Kidney (tissue), 14 donors: Measurements from ENCODE around the gene C6orf118. TPM values are rescaled to one million over a fixed set of nuclear protein-coding genes. Genes with fewer than 3 reads are reported as not detected.

Experiments
- DNase-seq, 5 donors: peaks; one replicate each; pipeline ENCODE4 v3.0.0-alpha.2; 2013 to 2020
- FAIRE-seq: peaks from 2 replicates; lab custom pipeline; 2012; peaks lifted over from hg19 to GRCh38; lab: Jason Lieb, UNC
- H3K27ac ChIP-seq, 2 donors: one replicate each; pipeline ENCODE4 v1.7.0; 2013; ENCODE audit warnings: low read depth in 2 of 2, low read length in 2 of 2, inconsistent platforms in 1 of 2
- H3K27me3 ChIP-seq: one replicate; pipeline ENCODE4 v1.7.1; 2013; ENCODE audit warnings: low read length, inconsistent platforms; ENCODE audit not compliant: control insufficient read depth, insufficient read depth
- H3K36me3 ChIP-seq, 3 donors: one replicate each; pipeline versions ENCODE4 v1.7.0 to v1.7.1; 2013; ENCODE audit warnings: low read length in 3 of 3, control low read depth in 1 of 3, inconsistent platforms in 1 of 3; ENCODE audit not compliant: insufficient read depth in 3 of 3, control insufficient read depth in 2 of 3
- H3K4me1 ChIP-seq, 3 donors: one replicate each; pipeline versions ENCODE4 v1.7.0 to v1.7.1; 2013; ENCODE audit warnings: low read length in 3 of 3, inconsistent platforms in 1 of 3, low read depth in 1 of 3; ENCODE audit not compliant: control insufficient read depth in 2 of 3, insufficient read depth in 2 of 3
- H3K4me3 ChIP-seq, 3 donors: one replicate each; pipeline versions ENCODE4 v1.7.0 to v1.8.1; 2013; ENCODE audit warnings: low read length in 3 of 3, control low read depth in 1 of 3, inconsistent platforms in 1 of 3
- H3K9ac ChIP-seq, 3 donors: one replicate each; pipeline versions ENCODE4 v1.7.0 to v1.7.1; 2013; ENCODE audit warnings: low read length in 3 of 3, control low read depth in 1 of 3, inconsistent platforms in 1 of 3
- H3K9me3 ChIP-seq, 3 donors: one replicate each; pipeline versions ENCODE4 v1.7.0 to v1.7.1; 2013; ENCODE audit warnings: low read length in 3 of 3, control low read depth in 1 of 3, inconsistent platforms in 1 of 3; ENCODE audit not compliant: control insufficient read depth in 2 of 3, insufficient read depth in 1 of 3
- intact Hi-C: fragments of 100-400 bp; cut with DNase I; formaldehyde crosslinking; loops from one replicate; pipeline ENCODE4 v1.11.1; 2022
- polyA plus RNA-seq: library from polyadenylated mRNA; stranded (reverse); fragments of 350-450 nt; fragmentation: Illumina TruSeq; extraction: RNeasy Lipid Tissue Mini Kit (QIAGEN cat#74804); gene quantifications from one replicate; pipeline ENCODE4 v1.2.3, GENCODE V29; 2014; ENCODE audit warnings: low read depth, low replicate concordance; ENCODE audit not compliant: insufficient read depth
- total RNA-seq: library from RNA; stranded (reverse); fragmentation: NEBNext Ultra II Directional; extraction: Animal tissue kit (Norgen Biotek cat#: 25700); gene quantifications from one replicate; pipeline ENCODE4 v1.2.1, GENCODE V29; 2021
- TF ChIP-seq, protein P1 (sequence below): IDR thresholded peaks from 3 replicates; pipeline ENCODE4 v1.5.1; 2012; ENCODE audit warnings: mild to moderate bottlenecking, moderate library complexity, borderline replicate concordance; ENCODE audit not compliant: insufficient read depth; ENCODE audit errors: extremely low read depth
- donor health status: control.
- donor health status: control.
- donor health status: control.
- donor health status: control.
- donor health status: control.
- donor health status: DM: yes; HTN: yes; CAD: no.
- donor health status: Normal renal cell carcinoma (clear cell type).

The C6orf118 gene
- total and polyA plus RNA-seq, 2 donors from 2014 or later, result 0.57 to 0.67 TPM

DNA sequence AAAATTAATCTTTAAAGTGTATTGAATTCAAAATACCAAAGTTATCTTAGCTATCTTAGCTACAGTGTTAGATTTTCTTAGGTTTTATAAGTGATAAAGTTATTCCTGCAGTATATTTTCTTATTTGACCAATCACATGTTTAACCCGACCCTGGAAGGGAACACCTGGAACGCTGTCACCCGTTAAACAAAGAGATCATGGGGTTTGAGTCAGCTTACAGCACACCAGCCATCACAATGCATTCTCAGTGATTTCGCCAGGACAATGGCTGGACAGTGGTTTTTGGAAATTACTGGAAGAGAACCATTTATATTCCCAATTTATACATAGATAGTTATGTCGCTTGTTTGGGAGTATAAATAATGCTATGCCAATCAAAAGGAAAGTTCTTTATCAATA is 10.5 kb downstream of the C6orf118 start:
- TF ChIP-seq, protein P1, sequence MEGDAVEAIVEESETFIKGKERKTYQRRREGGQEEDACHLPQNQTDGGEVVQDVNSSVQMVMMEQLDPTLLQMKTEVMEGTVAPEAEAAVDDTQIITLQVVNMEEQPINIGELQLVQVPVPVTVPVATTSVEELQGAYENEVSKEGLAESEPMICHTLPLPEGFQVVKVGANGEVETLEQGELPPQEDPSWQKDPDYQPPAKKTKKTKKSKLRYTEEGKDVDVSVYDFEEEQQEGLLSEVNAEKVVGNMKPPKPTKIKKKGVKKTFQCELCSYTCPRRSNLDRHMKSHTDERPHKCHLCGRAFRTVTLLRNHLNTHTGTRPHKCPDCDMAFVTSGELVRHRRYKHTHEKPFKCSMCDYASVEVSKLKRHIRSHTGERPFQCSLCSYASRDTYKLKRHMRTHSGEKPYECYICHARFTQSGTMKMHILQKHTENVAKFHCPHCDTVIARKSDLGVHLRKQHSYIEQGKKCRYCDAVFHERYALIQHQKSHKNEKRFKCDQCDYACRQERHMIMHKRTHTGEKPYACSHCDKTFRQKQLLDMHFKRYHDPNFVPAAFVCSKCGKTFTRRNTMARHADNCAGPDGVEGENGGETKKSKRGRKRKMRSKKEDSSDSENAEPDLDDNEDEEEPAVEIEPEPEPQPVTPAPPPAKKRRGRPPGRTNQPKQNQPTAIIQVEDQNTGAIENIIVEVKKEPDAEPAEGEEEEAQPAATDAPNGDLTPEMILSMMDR, result no peak
- DNase-seq (no peak), FAIRE-seq (no peak)
- Histone ChIP-seq H3K4me1 (no peaks in the 10 kb centered on the region), H3K27me3 (no peaks in the 10 kb centered on the region), H3K4me3 (no peak overlapping the region), H3K36me3 (no peaks in the 10 kb centered on the region), H3K9ac (no peak overlapping the region), H3K9me3 (no peaks in the 10 kb centered on the region), H3K27ac (no peak overlapping the region)
- intact Hi-C loops, result no loop called here

DNA sequence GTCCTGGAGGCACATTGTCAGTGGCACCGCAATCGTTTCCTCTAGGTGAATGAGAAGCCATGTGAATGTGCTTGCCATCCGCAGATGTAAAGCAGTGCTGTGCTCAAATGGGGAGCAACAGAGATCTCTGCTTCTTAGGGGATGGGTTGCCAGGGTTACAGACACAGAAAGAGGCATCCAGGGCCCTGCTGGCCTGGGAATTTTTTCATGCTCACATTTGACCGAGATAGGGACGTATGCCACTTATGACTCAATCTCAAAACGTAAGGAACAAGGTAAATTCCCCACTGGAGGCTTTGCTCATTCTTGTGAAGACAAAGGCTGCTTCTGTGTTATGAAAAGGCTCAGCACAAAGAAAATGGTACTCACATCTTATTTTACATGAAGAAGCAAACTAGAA is 11.0 kb downstream of the C6orf118 start:
- H3K9me3 ChIP-seq, result no peaks in the 10 kb centered on the region
- no peak for DNase-seq
- no peak overlapping the region for H3K4me3 ChIP-seq
- no peaks in the 10 kb centered on the region for H3K36me3 ChIP-seq
- intact Hi-C loops, result no loop called here
- no peak for FAIRE-seq
- H3K27ac ChIP-seq, result no peak overlapping the region
- H3K27me3 ChIP-seq, result no peaks in the 10 kb centered on the region
- H3K4me1 ChIP-seq, result no peaks in the 10 kb centered on the region
- TF ChIP-seq, protein P1, result no peak
- no peak overlapping the region for H3K9ac ChIP-seq

DNA sequence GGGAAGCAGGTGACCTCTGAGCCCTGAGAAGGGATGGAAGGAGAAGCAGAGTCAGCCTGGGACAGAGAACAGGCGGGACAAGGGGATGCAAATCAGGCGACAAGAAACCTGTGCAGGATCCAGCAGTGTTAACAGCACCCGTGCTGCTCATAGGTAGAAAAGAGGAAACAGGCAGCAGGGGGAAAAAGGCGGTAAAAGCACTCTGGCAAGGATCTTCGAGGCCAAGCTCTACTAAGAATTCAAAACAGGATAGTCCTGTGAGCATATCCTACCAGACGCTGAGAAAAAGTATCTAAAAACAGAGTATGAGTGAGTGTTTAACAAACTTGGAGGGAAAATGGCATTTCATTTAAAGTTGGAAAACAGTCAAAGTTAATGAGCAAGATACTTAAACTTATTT is 16.7 kb downstream of the C6orf118 start:
- H3K36me3 ChIP-seq, result no peaks in the 10 kb centered on the region
- DNase-seq, result no peak
- H3K27me3 ChIP-seq, result no peaks in the 10 kb centered on the region
- FAIRE-seq, result no peak
- no peaks in the 10 kb centered on the region for H3K4me1 ChIP-seq
- H3K27ac ChIP-seq, result no peak overlapping the region
- H3K4me3 ChIP-seq, result no peak overlapping the region
- TF ChIP-seq, protein P1, result no peak
- intact Hi-C loops, result no loop called here
- no peaks in the 10 kb centered on the region for H3K9me3 ChIP-seq
- H3K9ac ChIP-seq, result no peak overlapping the region

DNA sequence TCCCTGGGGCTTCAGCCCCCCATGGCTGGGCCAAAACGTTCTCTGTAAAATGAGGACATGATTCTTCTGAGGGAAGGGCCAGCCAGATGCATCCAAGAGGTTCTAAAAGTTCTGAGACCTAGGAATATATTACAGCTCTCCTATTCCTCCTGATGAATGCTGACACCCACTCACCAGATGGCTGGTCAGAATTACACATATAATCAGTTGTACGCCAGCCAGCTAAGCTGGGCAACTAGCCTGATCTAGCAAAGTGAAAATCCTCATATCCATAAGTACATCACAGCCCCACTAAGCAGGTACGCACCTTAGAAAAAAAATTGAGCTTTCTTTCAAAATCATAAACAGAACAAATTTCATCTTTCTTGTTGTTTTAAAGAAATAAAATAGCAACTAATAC is 34.8 kb downstream of the C6orf118 start:
- TF ChIP-seq, protein P1, result no peak
- FAIRE-seq, result no peak
- Histone ChIP-seq H3K27ac (no peak overlapping the region), H3K36me3 (no peaks in the 10 kb centered on the region), H3K4me1 (no peaks in the 10 kb centered on the region), H3K9me3 (no peaks in the 10 kb centered on the region), H3K4me3 (no peak overlapping the region), H3K9ac (no peak overlapping the region), H3K27me3 (no peaks in the 10 kb centered on the region)
- intact Hi-C loops, result no loop called here
- no peak for DNase-seq
